Body of pancreas (tissue), 4 donors: Measurements from ENCODE around the gene NDUFA13.

Experiments
- POLR2A ChIP-seq, 3 donors: fragments of 450-650 bp; IDR thresholded peaks; one replicate each; pipeline ENCODE4 v1.6.1; 2016; ENCODE audit warnings: antibody characterized with exemption in 3 of 3, mild to moderate bottlenecking in 2 of 3
- TF ChIP-seq, protein P1 (sequence below), 7 experiments: fragments of 450-650 bp in 4 of 7; fragments of 200-600 bp in 3 of 7; sonication (generic) in 3 of 7; IDR thresholded peaks; one replicate each; pipeline ENCODE4 v1.5.1; 2016 to 2019; ENCODE audit warnings: antibody characterized with exemption in 7 of 7

DNA sequence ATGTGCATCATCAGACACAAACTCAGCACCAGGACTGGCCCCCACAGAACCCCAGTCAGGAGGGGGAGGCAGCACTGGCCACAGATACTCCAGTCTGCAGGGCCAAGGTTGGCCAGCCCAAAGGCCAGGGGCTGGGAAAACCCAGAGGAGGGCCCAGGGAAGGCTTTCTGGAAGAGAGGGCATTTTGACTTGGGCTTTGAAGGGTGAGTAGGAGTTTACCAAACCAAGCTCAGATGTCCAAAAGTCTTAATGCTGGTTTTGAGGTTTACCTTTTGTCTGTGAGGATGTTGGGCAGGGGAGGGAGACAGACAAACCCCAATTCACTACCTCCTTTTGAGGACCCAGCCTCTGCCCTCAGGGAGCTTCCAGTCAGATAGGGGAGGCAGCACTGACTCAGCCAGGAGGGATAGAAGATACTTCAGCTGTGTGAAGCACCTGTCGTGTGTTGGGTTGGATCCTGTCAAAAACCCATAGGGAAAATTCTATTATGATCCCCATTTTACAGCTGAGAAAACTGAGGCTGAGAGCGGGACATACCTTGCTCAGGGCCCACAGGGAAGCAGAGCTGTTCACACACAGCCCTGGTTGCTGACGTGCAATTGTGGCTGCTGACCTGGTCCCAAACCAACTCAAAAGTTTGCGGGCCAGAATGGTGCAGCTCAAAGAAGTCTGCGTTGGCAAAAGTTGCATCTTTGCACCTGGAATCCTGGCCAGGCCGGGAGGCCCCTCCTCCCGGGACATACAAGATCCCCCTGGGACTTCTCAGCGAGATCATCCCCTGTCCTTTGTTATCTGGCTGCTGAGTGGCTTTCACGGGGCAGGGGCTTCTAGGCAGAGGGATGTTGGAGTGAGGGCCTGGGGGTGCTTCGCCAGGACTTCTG is 35.2 kb downstream of the NDUFA13 start:
- TF ChIP-seq, protein P1, sequence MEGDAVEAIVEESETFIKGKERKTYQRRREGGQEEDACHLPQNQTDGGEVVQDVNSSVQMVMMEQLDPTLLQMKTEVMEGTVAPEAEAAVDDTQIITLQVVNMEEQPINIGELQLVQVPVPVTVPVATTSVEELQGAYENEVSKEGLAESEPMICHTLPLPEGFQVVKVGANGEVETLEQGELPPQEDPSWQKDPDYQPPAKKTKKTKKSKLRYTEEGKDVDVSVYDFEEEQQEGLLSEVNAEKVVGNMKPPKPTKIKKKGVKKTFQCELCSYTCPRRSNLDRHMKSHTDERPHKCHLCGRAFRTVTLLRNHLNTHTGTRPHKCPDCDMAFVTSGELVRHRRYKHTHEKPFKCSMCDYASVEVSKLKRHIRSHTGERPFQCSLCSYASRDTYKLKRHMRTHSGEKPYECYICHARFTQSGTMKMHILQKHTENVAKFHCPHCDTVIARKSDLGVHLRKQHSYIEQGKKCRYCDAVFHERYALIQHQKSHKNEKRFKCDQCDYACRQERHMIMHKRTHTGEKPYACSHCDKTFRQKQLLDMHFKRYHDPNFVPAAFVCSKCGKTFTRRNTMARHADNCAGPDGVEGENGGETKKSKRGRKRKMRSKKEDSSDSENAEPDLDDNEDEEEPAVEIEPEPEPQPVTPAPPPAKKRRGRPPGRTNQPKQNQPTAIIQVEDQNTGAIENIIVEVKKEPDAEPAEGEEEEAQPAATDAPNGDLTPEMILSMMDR (IDR thresholded peaks at IDR 0.05): no peak
- TF ChIP-seq POLR2A (IDR thresholded peaks at IDR 0.05): no peak
